ENCODE results near the gene CLCN7. TPM values are rescaled to one million over a fixed set of nuclear protein-coding genes. Genes with fewer than 3 reads are reported as not detected.

The CLCN7 gene
- total RNA-seq, 4 donors from 2014 or later = 33.0 to 67.7 (median 39.2) TPM

- H3K4me3 ChIP-seq = no peak overlapping the region
- peaks cover 0 to 12% (median 1%) of the 10 kb centered on the region in 3 donors for H3K4me1 ChIP-seq
- no peak for ATAC-seq
- no peak overlapping the region for H3K27ac ChIP-seq
- TF ChIP-seq POLR2AphosphoS5 (IDR thresholded peaks at IDR 0.05) = no peak
- TF ChIP-seq CTCF (IDR thresholded peaks at IDR 0.05) = no peak
- no peak for TF ChIP-seq POLR2A (IDR thresholded peaks at IDR 0.05)
- no peak for TF ChIP-seq EP300 (IDR thresholded peaks at IDR 0.05)
- WGBS, 2 donors (ENCODE audit: low coverage in 1 of 2) = 79% methylated on average over 3 of the region's 42 CpGs; no CpG with 5 or more reads in 1 of the 2 donors
- no peaks in the 10 kb centered on the region for H3K9me3 ChIP-seq
- peaks cover 30% of the 10 kb centered on the region for H3K27me3 ChIP-seq
- H3K36me3 ChIP-seq = no peaks in the 10 kb centered on the region
These were observed 47.9 kb downstream of the CLCN7 start for GRCh38 chr16:1426734-1427471.

GRCh38 chr16:1425616-1426370 is 49.0 kb downstream of the CLCN7 start:
- Histone ChIP-seq H3K27me3 (peaks cover 25% of the 10 kb centered on the region), H3K9me3 (no peaks in the 10 kb centered on the region), H3K4me3 (no peak overlapping the region), H3K36me3 (no peaks in the 10 kb centered on the region), H3K27ac (no peak overlapping the region), H3K4me1 (peaks cover 0 to 20% (median 5%) of the 10 kb centered on the region in 3 donors)
- no peak for TF ChIP-seq CTCF (IDR thresholded peaks at IDR 0.05)
- no peak for TF ChIP-seq POLR2A (IDR thresholded peaks at IDR 0.05)
- TF ChIP-seq EP300 (IDR thresholded peaks at IDR 0.05) = no peak
- TF ChIP-seq POLR2AphosphoS5 (IDR thresholded peaks at IDR 0.05) = no peak
- 80% methylated on average over 1 of the region's 16 CpGs; no CpG with 5 or more reads in 1 of the 2 donors for WGBS, 2 donors (ENCODE audit: low coverage in 1 of 2)
- ATAC-seq = no peak

GRCh38 chr16:1424028-1424427 is 50.8 kb downstream of the CLCN7 start:
- no peak for TF ChIP-seq POLR2A (IDR thresholded peaks at IDR 0.05)
- no peak for TF ChIP-seq EP300 (IDR thresholded peaks at IDR 0.05)
- TF ChIP-seq CTCF (IDR thresholded peaks at IDR 0.05) = no peak
- TF ChIP-seq POLR2AphosphoS5 (IDR thresholded peaks at IDR 0.05) = no peak
- Histone ChIP-seq H3K4me1 (peaks cover 0 to 35% (median 9%) of the 10 kb centered on the region in 3 donors), H3K9me3 (no peaks in the 10 kb centered on the region), H3K27ac (no peak overlapping the region), H3K27me3 (peaks cover 9% of the 10 kb centered on the region), H3K4me3 (no peak overlapping the region), H3K36me3 (no peaks in the 10 kb centered on the region)
- 92 to 98% methylated on average over 5 to 11 of the region's 12 CpGs for WGBS, 2 donors (ENCODE audit: low coverage in 1 of 2)
- ATAC-seq = no peak

- ATAC-seq = no peak
- WGBS, 2 donors (ENCODE audit: low coverage in 1 of 2) = 85 to 97% methylated on average over 5 to 8 of the region's 10 CpGs
- Histone ChIP-seq H3K36me3 (peaks cover 0 to 5% of the 10 kb centered on the region in 2 donors), H3K27me3 (no peaks in the 10 kb centered on the region), H3K27ac (peak overlapping the region in 3 of 4 donors; percentile 94 to 96 (median 94)), H3K4me1 (peaks cover 0 to 43% (median 9%) of the 10 kb centered on the region in 3 donors), H3K9me3 (no peaks in the 10 kb centered on the region), H3K4me3 (no peak overlapping the region)
- TF ChIP-seq EP300 (IDR thresholded peaks at IDR 0.05) (no peak), POLR2A (IDR thresholded peaks at IDR 0.05) (no peak), CTCF (IDR thresholded peaks at IDR 0.05) (no peak), POLR2AphosphoS5 (IDR thresholded peaks at IDR 0.05) (no peak)
These were observed 52.8 kb downstream of the CLCN7 start for GRCh38 chr16:1422076-1422475.

Measured in gastroesophageal sphincter (tissue), 4 donors.